HepG2 (cell line): ENCODE measurements around the gene KDM7A. TPM values are rescaled to one million over a fixed set of nuclear protein-coding genes. Genes with fewer than 3 reads are reported as not detected.
A peak's percentile ranks its signal among the peaks of the same experiment; 100 is the strongest.

Experiments
- ATAC-seq: fragments of 200-7000 bp; cut with Tn5 transposase; 3 replicates; pipeline ENCODE4 v1.9.1; 2020; ENCODE audit warnings: mild to moderate bottlenecking, moderate library complexity
- BruUV-seq: library from RNA; stranded (reverse); fragments of 400-500 nt; replicated peaks from 2 replicates; lab custom pipeline; 2021; lab: Mats Ljungman, UMichigan
- CTCF ChIA-PET: fragments of 300-600 bp; formaldehyde crosslinking; extraction: SDS; loops from one replicate; lab custom pipeline; 2021; ENCODE audit warnings: low total read pairs, inconsistent platforms, low intra/inter-chr PET ratio; lab: Yijun Ruan, JAX
- POLR2A ChIA-PET: fragments of 350-600 bp; sonication (Branson Sonifier 250); formaldehyde crosslinking; loops from one replicate; lab custom pipeline; 2020; ENCODE audit warnings: antibody characterized with exemption, inconsistent platforms; lab: Yijun Ruan, JAX
- DNase-seq: peaks from one replicate; pipeline ENCODE4 v3.0.0-alpha.2; 2015; ENCODE audit warnings: low spot score
- FAIRE-seq: peaks from 3 replicates; lab custom pipeline; 2011; peaks lifted over from hg19 to GRCh38; lab: Jason Lieb, UNC
- H2AFZ ChIP-seq: one replicate; pipeline ENCODE4 v1.6.1; 2011; ENCODE audit warnings: low read length, inconsistent platforms
- H3K27ac ChIP-seq: fragments of 300-600 bp; 3 replicates; pipeline ENCODE4 v1.8.0; 2011; ENCODE audit warnings: mixed run types, mild to moderate bottlenecking, mixed read lengths, low read length, inconsistent platforms; ENCODE audit not compliant: insufficient read depth; ENCODE audit errors: extremely low read length
- H3K27me3 ChIP-seq, 2 experiments: fragments of 200-600 bp in 1 of 2; 2 replicates in 1 of 2; 3 replicates in 1 of 2; pipeline versions ENCODE4 v1.6.0 to v1.8.0; 2011; ENCODE audit warnings: low read length in 2 of 2, mild to moderate bottlenecking in 2 of 2, moderate library complexity in 2 of 2, inconsistent platforms in 1 of 2; ENCODE audit not compliant: insufficient read depth in 2 of 2, control insufficient read depth in 1 of 2
- H3K36me3 ChIP-seq, 2 experiments: fragments of 200-600 bp in 1 of 2; replicated peaks in 1 of 2; 2 replicates in 1 of 2; 3 replicates in 1 of 2; pipeline versions ENCODE4 v1.5.1 to v1.8.0; 2011; ENCODE audit warnings: low read length in 2 of 2, inconsistent platforms in 1 of 2; ENCODE audit not compliant: insufficient read depth in 2 of 2, control insufficient read depth in 1 of 2
- H3K4me1 ChIP-seq: 2 replicates; pipeline ENCODE4 v1.5.1; 2012; ENCODE audit warnings: low read length, inconsistent platforms; ENCODE audit not compliant: insufficient read depth
- H3K4me2 ChIP-seq: 2 replicates; pipeline ENCODE4 v1.6.0; 2011; ENCODE audit warnings: low read depth, low read length, inconsistent platforms
- H3K4me3 ChIP-seq, 3 experiments: fragments of 200-600 bp in 1 of 3; sonication (generic), shearing (Covaris generic) in 1 of 3; replicated peaks in 1 of 3; 2 replicates each; pipeline ENCODE4 v1.5.1; 2011 to 2016; ENCODE audit warnings: low read length in 3 of 3, inconsistent platforms in 2 of 3, low read depth in 2 of 3, mild to moderate bottlenecking in 2 of 3, control low read depth in 1 of 3, mixed read lengths in 1 of 3; ENCODE audit not compliant: insufficient read depth in 1 of 3
- H3K79me2 ChIP-seq: one replicate; pipeline ENCODE4 v1.6.1; 2011; ENCODE audit warnings: low read length, inconsistent platforms; ENCODE audit not compliant: insufficient read depth
- H3K9ac ChIP-seq: 2 replicates; pipeline ENCODE4 v1.6.0; 2011; ENCODE audit warnings: mild to moderate bottlenecking, low read depth, low read length, inconsistent platforms; ENCODE audit not compliant: insufficient read depth
- H3K9me3 ChIP-seq: 2 replicates; pipeline ENCODE4 v1.5.1; 2012; ENCODE audit warnings: mild to moderate bottlenecking, low read length
- H4K20me1 ChIP-seq: 2 replicates; pipeline ENCODE4 v1.6.0; 2011; ENCODE audit warnings: inconsistent platforms, mild to moderate bottlenecking, low read length, moderate library complexity; ENCODE audit not compliant: insufficient read depth
- CHCHD3 ChIP-seq: sonication (generic); formaldehyde crosslinking; IDR thresholded peaks from 2 replicates; pipeline ENCODE4 v1.8.0; 2022; ENCODE audit warnings: mild to moderate bottlenecking, missing genetic modification reagents, moderate library complexity
- MAFG ChIP-seq: sonication (generic); formaldehyde crosslinking; IDR thresholded peaks from 2 replicates; pipeline ENCODE4 v1.5.1; 2020; ENCODE audit warnings: mild to moderate bottlenecking, missing genetic modification reagents
- NFATC3 ChIP-seq: sonication (generic); formaldehyde crosslinking; IDR thresholded peaks from 2 replicates; pipeline ENCODE4 v1.5.1; 2020; ENCODE audit warnings: mild to moderate bottlenecking, missing genetic modification reagents
- SMYD3 ChIP-seq: sonication (generic); formaldehyde crosslinking; IDR thresholded peaks from 2 replicates; pipeline ENCODE4 v1.8.1; 2023; ENCODE audit warnings: mild to moderate bottlenecking, missing genetic modification reagents
- ZNF615 ChIP-seq: sonication (generic); formaldehyde crosslinking; IDR thresholded peaks from 2 replicates; pipeline ENCODE4 v1.5.0; 2020; ENCODE audit warnings: mild to moderate bottlenecking, missing genetic modification reagents, borderline replicate concordance
- ZNF629 ChIP-seq: sonication (generic); formaldehyde crosslinking; conservative IDR thresholded peaks from 2 replicates; pipeline ENCODE4 v1.5.0; 2020; ENCODE audit warnings: missing genetic modification reagents
- WGBS: methylation state at CpG from one replicate; pipeline ENCODE4 v1.1.6; 2017; ENCODE audit warnings: low lambda C conversion rate; 5-methylcytosine and 5-hydroxymethylcytosine counted together
- in situ Hi-C: cut with HindIII; loops from 2 replicates; pipeline ENCODE4 v1.10.0; 2017; ENCODE audit warnings: low pct_unique_long_range_greater_than_20kb; ENCODE audit not compliant: extremely low pct_ligation_motif_present
- intact Hi-C: fragments of 100-400 bp; cut with micrococcal nuclease; formaldehyde crosslinking; loops from one replicate; pipeline ENCODE4 v1.10.0; 2022; ENCODE audit not compliant: unreplicated experiment
- polyA plus RNA-seq, 8 experiments: library from polyadenylated mRNA; depleted of rRNA in 3 of 8; stranded (reverse) in 7 of 8; unstranded in 1 of 8; fragments of >200 nt; fragmentation: Illumina TruSeq in 4 of 8; extraction: Trizol in 4 of 8; gene quantifications; 2 replicates each; pipeline versions ENCODE4 v1.2.1 to v1.2.3, GENCODE V29; 2011 to 2016; ENCODE audit warnings: low read depth in 4 of 8, missing spikeins in 1 of 8, mixed read lengths in 1 of 8; ENCODE audit not compliant: insufficient read depth in 1 of 8
- total RNA-seq, 5 experiments: library from RNA; depleted of rRNA; stranded (reverse); fragments of >200 nt; fragmentation: Illumina TruSeq; extraction: Trizol; gene quantifications; 2 replicates each; pipeline ENCODE4 v1.2.3, GENCODE V29; 2016; ENCODE audit warnings: low read depth in 1 of 5
- TF ChIP-seq, protein P1 (sequence below): IDR thresholded peaks from 2 replicates; pipeline ENCODE4 v1.6.1; 2018; ENCODE audit warnings: missing genetic modification reagents, mild to moderate bottlenecking, missing compliant biosample characterization

KDM7A gene
- total and polyA plus RNA-seq, 2 of the 13 experiments (the other 11 are each of a cell fraction or from before 2014, with no cell fraction given) = 10.8 to 16.8 TPM

DNA sequence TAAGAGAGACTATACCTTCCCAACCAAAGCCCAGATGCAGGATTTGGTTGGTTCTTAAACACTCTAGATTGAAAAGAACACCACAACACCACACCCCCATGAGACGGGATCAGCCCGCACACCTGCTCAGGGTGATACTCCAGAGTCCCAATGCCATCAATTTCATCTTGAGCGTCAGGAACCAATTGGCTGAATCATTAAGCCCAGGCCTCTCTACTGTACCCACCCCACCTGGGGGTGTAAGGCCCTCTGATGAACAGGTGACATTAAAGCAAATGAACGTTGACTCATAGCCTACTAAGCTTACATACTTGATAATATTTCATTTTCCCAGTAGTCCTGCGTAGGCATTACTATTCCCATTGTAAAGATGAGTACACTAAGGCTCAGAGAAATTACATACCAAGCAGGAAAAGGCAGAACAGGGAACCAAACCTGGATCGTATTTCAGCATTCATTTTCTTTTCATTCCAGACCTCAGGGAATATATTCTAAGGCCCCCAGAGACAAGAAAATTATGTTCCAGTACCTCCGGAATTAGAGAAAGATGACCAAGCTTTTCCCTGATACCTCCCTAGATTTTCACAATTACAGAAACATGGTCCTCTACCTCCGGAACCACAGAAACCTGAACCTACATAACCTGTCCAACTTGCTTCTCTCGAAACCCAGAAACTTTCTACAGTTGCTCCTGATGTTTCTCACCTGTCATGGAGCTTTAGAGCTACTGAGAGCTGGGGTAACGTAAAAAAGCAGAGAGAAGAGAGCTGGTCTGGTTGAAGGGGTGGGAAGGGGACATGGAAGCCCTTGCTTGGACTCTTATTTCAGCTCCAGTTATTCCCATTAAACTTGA lies 43.1 kb upstream of the KDM7A start:
- no peaks in the 10 kb centered on the region for H3K79me2 ChIP-seq
- no peak for DNase-seq
- no peaks in the 10 kb centered on the region for H3K27me3 ChIP-seq
- WGBS = 80% methylated on average over 9 of the region's 10 CpGs
- no peak overlapping the region for H3K4me3 ChIP-seq
- no peak overlapping the region for H3K27ac ChIP-seq
- peaks cover 67% of the 10 kb centered on the region for H3K4me1 ChIP-seq
- no peaks in the 10 kb centered on the region for H4K20me1 ChIP-seq
- in situ Hi-C loops = no loop called here
- no TSS peak for BruUV-seq
- no peaks in the 10 kb centered on the region for H3K9me3 ChIP-seq
- no peak overlapping the region for H3K9ac ChIP-seq
- no peaks in the 10 kb centered on the region for H3K36me3 ChIP-seq
- ChIA-PET CTCF (no interaction called here), POLR2A (interaction anchor here (1.5 to 2.9 kb wide), 3 partner anchors 10 to 43 kb away, joined by 4 to 16 read pairs (median 8); partner anchors contain the start of gene KDM7A)
- TF ChIP-seq NFATC3 (CRISPR knock-in tag) (no peak), SMYD3 (CRISPR knock-in tag) (no peak), ZNF629 (CRISPR knock-in tag) (peak; percentile 69), MAFG (CRISPR knock-in tag) (no peak), ZNF615 (CRISPR knock-in tag) (no peak), CHCHD3 (CRISPR knock-in tag) (no peak)
- TF ChIP-seq, protein P1, sequence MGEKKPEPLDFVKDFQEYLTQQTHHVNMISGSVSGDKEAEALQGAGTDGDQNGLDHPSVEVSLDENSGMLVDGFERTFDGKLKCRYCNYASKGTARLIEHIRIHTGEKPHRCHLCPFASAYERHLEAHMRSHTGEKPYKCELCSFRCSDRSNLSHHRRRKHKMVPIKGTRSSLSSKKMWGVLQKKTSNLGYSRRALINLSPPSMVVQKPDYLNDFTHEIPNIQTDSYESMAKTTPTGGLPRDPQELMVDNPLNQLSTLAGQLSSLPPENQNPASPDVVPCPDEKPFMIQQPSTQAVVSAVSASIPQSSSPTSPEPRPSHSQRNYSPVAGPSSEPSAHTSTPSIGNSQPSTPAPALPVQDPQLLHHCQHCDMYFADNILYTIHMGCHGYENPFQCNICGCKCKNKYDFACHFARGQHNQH = no peak
- H2AFZ ChIP-seq = no peak overlapping the region
- no peak for FAIRE-seq
- no peak overlapping the region for H3K4me2 ChIP-seq
- no peak for ATAC-seq
- intact Hi-C loops = no loop called here
